EL (cell line): ENCODE results near the gene FAM53B.

Experiments
- DNase-seq: peaks from one replicate; pipeline ENCODE4 v3.0.0-alpha.2; 2016

The FAM53B gene

GRCh38 chr10:124607693-124608092, 136.5 kb downstream of the FAM53B start:
- DNase-seq: no peak

- no peak for DNase-seq
These were observed 137.4 kb downstream of the FAM53B start for GRCh38 chr10:124606822-124607221.

GRCh38 chr10:124605856-124606812, 138.0 kb downstream of the FAM53B start:
- DNase-seq: no peak

GRCh38 chr10:124605481-124605855, 138.7 kb downstream of the FAM53B start:
- no peak for DNase-seq

- DNase-seq: no peak
These were observed 139.2 kb downstream of the FAM53B start for GRCh38 chr10:124605001-124605370.

GRCh38 chr10:124604214-124605000, 139.8 kb downstream of the FAM53B start:
- DNase-seq: no peak

GRCh38 chr10:124603376-124604213, 140.6 kb downstream of the FAM53B start:
- DNase-seq: no peak

GRCh38 chr10:124602646-124603365, 141.4 kb downstream of the FAM53B start:
- DNase-seq: no peak

GRCh38 chr10:124602121-124602561, 142.0 kb downstream of the FAM53B start:
- no peak for DNase-seq

GRCh38 chr10:124601431-124602120, 142.6 kb downstream of the FAM53B start:
- no peak for DNase-seq

- no peak for DNase-seq
These were observed 143.2 kb downstream of the FAM53B start for GRCh38 chr10:124601016-124601415.

GRCh38 chr10:124600051-124600880, 143.9 kb downstream of the FAM53B start:
- no peak for DNase-seq

- DNase-seq: no peak
These were observed 144.6 kb downstream of the FAM53B start for GRCh38 chr10:124599588-124600050.

GRCh38 chr10:124598773-124599587, 145.2 kb downstream of the FAM53B start:
- no peak for DNase-seq

GRCh38 chr10:124598196-124598595, 146.0 kb downstream of the FAM53B start:
- DNase-seq: no peak

GRCh38 chr10:124597846-124598165, 146.4 kb downstream of the FAM53B start:
- no peak for DNase-seq

- no peak for DNase-seq
These were observed 147.0 kb downstream of the FAM53B start for GRCh38 chr10:124596962-124597845.

- DNase-seq: no peak
These were observed 147.9 kb downstream of the FAM53B start for GRCh38 chr10:124596116-124596785.
